GM12873 (cell line): ENCODE data around the gene HELZ.
A peak's percentile ranks its signal among the peaks of the same experiment; 100 is the strongest.

Source experiments
- CTCF ChIP-seq: IDR thresholded peaks from 2 replicates; pipeline ENCODE4 v1.5.1; 2012; ENCODE audit warnings: low read depth, mild to moderate bottlenecking, moderate library complexity, low read length, control low read depth; ENCODE audit not compliant: insufficient read depth; ENCODE audit errors: missing control alignments

Gene HELZ

GRCh38 chr17:67246653-67247415 is 1.8 kb upstream of the HELZ start:
- peak; percentile 5 for TF ChIP-seq CTCF

DNA sequence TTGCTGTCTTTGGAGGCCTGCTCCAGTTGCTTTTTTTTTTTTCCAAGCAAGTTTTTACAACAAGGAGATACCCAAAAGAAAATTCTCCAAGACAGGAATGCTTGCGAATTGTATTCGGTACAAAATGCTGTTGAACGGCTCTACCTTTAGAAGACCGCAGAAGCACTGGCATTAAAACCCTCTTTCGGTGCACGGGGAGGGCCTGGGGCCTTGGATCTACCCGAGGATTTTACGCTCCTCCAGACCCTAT is 1.3 kb upstream of the HELZ start:
- no peak for TF ChIP-seq CTCF

GRCh38 chr17:67245694-67246402 is 852 bp upstream of the HELZ start:
- TF ChIP-seq CTCF = no peak

GRCh38 chr17:67244431-67245072 is 444 bp downstream of the HELZ start:
- no peak for TF ChIP-seq CTCF

DNA sequence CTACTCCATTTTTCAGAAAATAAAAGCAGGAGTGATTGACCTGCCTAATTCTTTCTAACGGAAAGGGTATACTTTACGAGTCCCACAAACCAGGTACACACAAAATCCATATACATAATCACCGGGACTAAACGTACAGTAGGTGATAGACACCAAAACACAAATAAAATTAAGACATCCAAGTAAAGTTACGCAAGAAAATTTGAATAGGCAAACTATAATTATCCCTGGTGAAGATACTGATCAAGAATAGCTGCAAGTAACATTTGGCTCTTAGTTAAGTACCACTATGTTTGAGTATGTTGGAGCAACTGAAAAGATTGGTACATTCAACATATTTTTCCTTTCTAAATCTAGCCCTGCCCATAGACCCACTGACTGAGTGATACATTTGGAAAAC is 1.7 kb downstream of the HELZ start:
- TF ChIP-seq CTCF = no peak

DNA sequence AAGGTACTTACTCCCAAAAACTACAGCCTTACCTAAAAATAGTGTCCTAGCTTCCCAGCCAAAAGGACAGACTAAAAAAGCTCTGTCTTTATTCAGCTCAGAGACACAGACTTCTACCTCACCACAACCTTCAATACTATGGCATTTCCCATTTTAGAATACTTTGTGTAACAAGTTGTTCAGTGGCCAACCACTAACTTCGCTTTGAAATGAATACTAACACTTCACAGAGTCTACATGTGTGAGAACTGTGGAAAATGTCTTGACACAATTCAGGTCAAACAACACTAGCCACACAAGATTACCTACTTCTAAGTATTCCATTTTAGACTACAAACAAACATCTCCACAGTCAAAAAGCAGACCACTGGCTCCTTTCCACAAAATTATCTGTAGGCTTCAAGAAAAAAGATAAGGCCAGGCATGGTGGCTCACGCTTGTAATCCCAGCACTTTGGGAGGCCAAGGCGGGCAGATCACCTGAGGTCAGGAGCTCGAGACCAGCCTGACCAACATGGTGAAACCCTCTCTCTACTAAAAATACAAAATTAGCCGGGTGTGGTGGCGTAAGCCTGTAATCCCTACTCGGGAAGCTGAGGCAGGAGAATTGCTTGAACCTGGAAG is 3.2 kb downstream of the HELZ start:
- no peak for TF ChIP-seq CTCF

DNA sequence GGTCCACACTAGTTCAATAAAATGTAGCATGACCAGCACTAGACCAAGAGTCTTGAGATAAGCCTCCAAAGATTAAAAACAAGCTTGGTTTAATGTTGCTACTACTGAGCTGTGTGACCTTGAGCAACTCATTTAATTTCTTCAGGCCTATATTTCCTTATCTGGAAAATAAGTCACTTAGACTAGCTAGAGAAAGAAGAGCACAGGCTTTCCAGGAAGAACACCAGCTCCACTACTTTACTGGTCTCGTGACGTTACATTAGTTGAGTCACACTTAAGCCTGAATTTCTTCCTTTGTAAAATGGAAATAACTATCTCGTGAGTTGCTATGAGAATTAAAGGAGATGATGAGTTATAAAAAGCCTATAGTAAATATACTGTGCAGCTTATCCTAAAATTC is 5.4 kb downstream of the HELZ start:
- no peak for TF ChIP-seq CTCF
